Coronary artery (tissue), 2 donors: ENCODE measurements around the gene DYRK1A.
A peak's percentile ranks its signal among the peaks of the same experiment; 100 is the strongest.
"Not testable (repeated sequence)": the region's sequence is repeated elsewhere in the genome, so short reads cannot be mapped to it uniquely, and the experiment has no call there.

Experiments
- DNase-seq: peaks from one replicate; pipeline ENCODE4 v3.0.0-alpha.2; 2017; ENCODE audit warnings: low spot score
- H3K27ac ChIP-seq, 2 donors: fragments of 200-600 bp; sonication (generic); one replicate each; pipeline ENCODE4 v1.5.1; 2016 to 2019
- H3K4me3 ChIP-seq: fragments of 200-600 bp; sonication (generic); 2 replicates; pipeline ENCODE4 v1.5.1; 2016; ENCODE audit warnings: mild to moderate bottlenecking, moderate library complexity
- CTCF ChIP-seq: fragments of 200-600 bp; sonication (generic); IDR thresholded peaks from one replicate; pipeline ENCODE4 v1.5.1; 2019; ENCODE audit warnings: antibody characterized with exemption

DYRK1A gene

GRCh38 chr21:37547615-37548200 is 181.1 kb downstream of the DYRK1A start:
- TF ChIP-seq CTCF, result no peak
- DNase-seq, result no peak
- no peak overlapping the region for H3K27ac ChIP-seq
- H3K4me3 ChIP-seq, result no peak overlapping the region

DNA sequence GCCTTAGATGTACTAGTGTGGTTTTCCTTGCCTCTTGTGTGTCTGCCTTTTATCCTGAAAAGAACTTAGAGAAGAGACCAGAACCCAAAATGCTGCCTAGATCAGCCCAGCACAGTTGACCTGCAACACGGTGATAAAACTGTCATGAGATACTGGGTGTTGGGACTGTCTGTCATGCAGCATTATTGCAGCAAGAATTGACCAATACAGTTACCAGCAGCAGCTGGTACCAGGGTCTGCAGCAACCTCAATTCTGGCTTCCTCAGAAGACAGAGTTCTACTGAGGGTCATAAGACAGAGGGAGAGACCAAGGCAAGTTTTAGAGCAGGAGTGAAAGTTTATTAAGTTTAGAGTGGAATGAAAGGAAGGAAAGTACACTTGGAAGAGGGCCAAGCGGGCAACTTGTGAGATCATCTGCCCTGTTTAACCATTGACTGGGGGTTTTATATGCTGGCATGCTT is 182.0 kb downstream of the DYRK1A start:
- Histone ChIP-seq H3K4me3 (no peak overlapping the region), H3K27ac (no peak overlapping the region)
- DNase-seq, result no peak
- TF ChIP-seq CTCF, result no peak

- not testable (repeated sequence) for H3K4me3 ChIP-seq, DNase-seq, H3K27ac ChIP-seq
Measured at GRCh38 chr21:37549730-37550129, 183.2 kb downstream of the DYRK1A start.

DNA sequence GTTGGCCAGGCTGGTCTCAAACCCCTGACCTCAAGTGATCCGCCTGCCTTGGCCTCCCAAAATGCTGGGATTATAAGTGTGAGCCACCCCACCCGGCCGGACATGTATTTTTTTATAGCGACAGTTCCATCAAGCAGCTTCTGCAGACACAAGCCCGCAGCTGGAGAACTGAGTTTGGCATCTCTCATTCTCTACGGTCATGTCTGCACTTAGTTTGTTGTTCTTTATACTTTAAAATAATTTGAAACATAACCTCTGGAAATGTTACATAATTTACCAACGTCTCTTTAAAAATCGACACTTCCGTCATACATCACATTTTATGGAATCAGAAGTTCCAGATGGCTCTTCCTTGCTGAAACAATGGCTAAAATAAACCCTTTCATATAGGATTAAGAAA is 183.6 kb downstream of the DYRK1A start:
- no peak for DNase-seq
- H3K27ac ChIP-seq, result no peak overlapping the region
- H3K4me3 ChIP-seq, result no peak overlapping the region
- no peak for TF ChIP-seq CTCF

GRCh38 chr21:37550618-37551330 is 184.2 kb downstream of the DYRK1A start:
- no peak for TF ChIP-seq CTCF
- no peak for DNase-seq
- H3K27ac ChIP-seq, result no peak overlapping the region
- peak overlapping the region; percentile 12 for H3K4me3 ChIP-seq

DNA sequence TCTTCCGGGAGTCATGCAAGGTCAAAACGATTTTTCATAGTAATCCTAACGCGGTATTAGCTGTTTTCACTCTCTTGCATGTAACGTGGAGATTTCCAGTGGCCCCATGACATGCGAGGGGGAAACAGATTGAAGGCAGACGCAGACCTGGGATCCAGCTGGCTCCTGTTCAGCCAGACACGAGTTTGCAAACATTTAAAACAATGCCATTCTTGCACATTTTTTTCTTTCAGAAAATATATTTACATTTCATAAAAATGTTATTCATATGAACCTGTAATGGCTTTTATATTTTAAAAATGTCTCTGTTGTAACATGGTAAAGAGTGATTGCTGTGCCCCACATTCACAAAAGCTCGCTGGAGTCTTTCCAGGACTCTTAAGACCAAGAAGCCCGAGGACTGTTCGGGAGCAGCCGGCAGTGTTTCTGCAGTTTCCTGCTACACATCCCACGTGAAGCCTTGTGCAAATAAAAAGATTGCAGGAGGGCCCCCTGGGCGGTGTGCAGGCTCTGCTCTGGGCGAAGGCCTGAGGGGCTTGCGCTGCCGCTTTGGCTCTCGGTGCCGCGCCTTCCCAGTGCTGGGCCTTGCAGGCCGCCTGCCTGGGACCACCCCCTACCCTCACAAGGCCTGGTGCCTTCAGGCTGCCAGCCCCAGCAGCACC is 184.9 kb downstream of the DYRK1A start:
- no peak for DNase-seq
- H3K4me3 ChIP-seq, result peak overlapping the region; percentile 12
- TF ChIP-seq CTCF, result no peak
- no peak overlapping the region for H3K27ac ChIP-seq

- Histone ChIP-seq H3K27ac (no peak overlapping the region), H3K4me3 (no peak overlapping the region)
- DNase-seq, result no peak
- no peak for TF ChIP-seq CTCF
Measured at GRCh38 chr21:37551993-37552355, 185.4 kb downstream of the DYRK1A start.
